Naive B cell (primary cell): ENCODE data around the gene ITGB5. TPM values are rescaled to one million over a fixed set of nuclear protein-coding genes. Genes with fewer than 3 reads are reported as not detected.

ENCODE experiments used
- ATAC-seq, 2 donors: fragments of 150-1000 bp; cut with Tn5 transposase; 2 replicates each; pipeline ENCODE4 v1.10.0; 2021; ENCODE audit warnings: low read depth in 2 of 2, mild to moderate bottlenecking in 2 of 2, moderate library complexity in 2 of 2
- DNase-seq: peaks from one replicate; pipeline ENCODE4 v3.0.0; 2022
- H3K27ac Mint-ChIP-seq, 6 donors: one replicate each; pipeline ENCODE4 v1.8.0; 2020 to 2022; ENCODE audit warnings: mild to moderate bottlenecking in 6 of 6, mixed read lengths in 6 of 6, moderate library complexity in 5 of 6, inconsistent platforms in 2 of 6
- H3K27me3 Mint-ChIP-seq, 3 donors: one replicate each; pipeline ENCODE4 v1.8.0; 2021 to 2022; ENCODE audit warnings: mixed read lengths in 3 of 3, mild to moderate bottlenecking in 1 of 3
- H3K36me3 Mint-ChIP-seq, 2 donors: one replicate each; pipeline ENCODE4 v1.8.0; 2020 to 2022; ENCODE audit warnings: mixed read lengths in 2 of 2, inconsistent platforms in 1 of 2, mild to moderate bottlenecking in 1 of 2
- H3K4me1 Mint-ChIP-seq, 3 donors: one replicate each; pipeline ENCODE4 v1.8.0; 2020 to 2022; ENCODE audit warnings: mixed read lengths in 3 of 3, inconsistent platforms in 1 of 3, mild to moderate bottlenecking in 1 of 3, moderate library complexity in 1 of 3
- H3K4me3 Mint-ChIP-seq, 8 donors: one replicate each; pipeline ENCODE4 v1.8.0; 2020 to 2022; ENCODE audit warnings: mild to moderate bottlenecking in 8 of 8, mixed read lengths in 8 of 8, moderate library complexity in 8 of 8, inconsistent platforms in 2 of 8
- H3K9me3 Mint-ChIP-seq, 7 donors: one replicate each; pipeline ENCODE4 v1.8.0; 2020 to 2022; ENCODE audit warnings: mixed read lengths in 7 of 7, mild to moderate bottlenecking in 5 of 7, inconsistent platforms in 2 of 7, moderate library complexity in 1 of 7
- polyA plus RNA-seq, 6 donors: library from polyadenylated mRNA; unstranded; fragments of 300-500 nt; fragmentation: Illumina TruSeq; gene quantifications; one replicate each; pipeline ENCODE4 v1.2.3, GENCODE V29; 2021; ENCODE audit warnings: low read depth in 6 of 6

The ITGB5 gene
- polyA plus RNA-seq, 6 donors from 2014 or later, result 0.22 to 2.0 (median 1.1) TPM; not detected in 2

- Mint-ChIP-seq H3K27me3 (peaks cover 54 to 65% (median 58%) of the 10 kb centered on the region in 3 donors), H3K27ac (no peak overlapping the region), H3K9me3 (no peaks in the 10 kb centered on the region), H3K4me3 (no peak overlapping the region), H3K36me3 (no peaks in the 10 kb centered on the region), H3K4me1 (no peaks in the 10 kb centered on the region)
- ATAC-seq (no peak), DNase-seq (no peak)
These were observed 164.6 kb downstream of the ITGB5 start for GRCh38 chr3:124722589-124722988.

DNA sequence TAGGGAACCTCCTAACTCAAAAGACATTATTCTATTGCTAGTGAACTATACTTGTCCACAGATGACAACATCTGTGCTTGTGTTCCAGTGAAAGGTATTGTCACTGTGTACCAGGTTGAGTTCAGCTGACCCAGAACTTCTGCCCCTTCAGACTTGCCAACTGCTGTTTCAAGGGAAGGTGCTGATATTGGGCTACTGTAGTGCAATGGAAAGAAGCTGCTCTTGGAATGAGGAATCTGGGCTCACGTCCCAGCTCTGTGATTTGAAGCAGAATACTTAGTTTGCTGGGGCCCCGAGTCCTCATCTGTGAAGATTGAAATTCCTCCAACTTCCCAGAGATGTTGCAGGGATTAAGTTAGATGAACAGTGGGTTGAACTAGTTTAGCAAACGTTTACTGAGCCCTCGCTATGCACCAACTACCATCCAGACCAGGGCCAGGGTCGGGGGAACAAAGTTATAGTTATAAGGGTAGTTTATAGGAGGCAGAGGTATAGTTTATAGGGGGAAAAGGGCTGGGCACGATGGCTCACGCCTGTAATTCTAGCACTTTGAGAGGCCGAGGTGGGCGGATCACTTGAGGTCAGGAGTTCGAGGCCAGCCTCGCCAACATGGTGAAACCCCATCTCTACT, 172.8 kb downstream of the ITGB5 start:
- DNase-seq (no peak), ATAC-seq (no peak)
- Mint-ChIP-seq H3K4me3 (no peak overlapping the region), H3K36me3 (no peaks in the 10 kb centered on the region), H3K4me1 (no peaks in the 10 kb centered on the region), H3K27me3 (peaks cover 29 to 54% (median 51%) of the 10 kb centered on the region in 3 donors), H3K9me3 (peaks cover 0 to 1% (median 0%) of the 10 kb centered on the region in 7 donors), H3K27ac (peak overlapping the region in 1 of 6 donors; percentile 72)

Other genes starting within 250 kb of the ITGB5 start
- 10 to 100 TPM; 10.9 to 28.7 (median 23.9) TPM for gene UMPS, start 156.9 kb downstream of the ITGB5 start, polyA plus RNA-seq
- not detected for gene MUC13, start 47.4 kb upstream of the ITGB5 start, polyA plus RNA-seq
- 1 to 10 TPM in 3 of 6 donors, under 1 TPM in 2, not detected in 1; 0.73 to 1.8 (median 1.1) TPM for gene HEG1, start 168.6 kb upstream of the ITGB5 start, polyA plus RNA-seq